ENCODE measurements around the gene SRA1.

GRCh38 chr5:140567871-140568270, 10.6 kb upstream of the SRA1 start:
- TF ChIP-seq EP300 (IDR thresholded peaks at IDR 0.05), result no peak
- TF ChIP-seq CTCF (IDR thresholded peaks at IDR 0.05), result no peak
- TF ChIP-seq POLR2A (IDR thresholded peaks at IDR 0.05), result no peak
- TF ChIP-seq POLR2AphosphoS5 (IDR thresholded peaks at IDR 0.05), result no peak
